Gastrocnemius medialis (tissue), 4 donors: Measurements from ENCODE around the gene LSM11.

Experiments used
- POLR2A ChIP-seq, 2 donors: fragments of 450-650 bp; IDR thresholded peaks; one replicate each; pipeline ENCODE4 v1.6.1; 2017; ENCODE audit warnings: antibody characterized with exemption in 2 of 2, mild to moderate bottlenecking in 2 of 2, moderate library complexity in 2 of 2
- TF ChIP-seq, protein P1 (sequence below), 5 experiments: fragments of 450-650 bp in 3 of 5; fragments of 200-600 bp in 2 of 5; sonication (generic) in 2 of 5; IDR thresholded peaks in 4 of 5; conservative IDR thresholded peaks in 1 of 5; 1 replicate in 4 of 5; 2 replicates in 1 of 5; pipeline ENCODE4 v1.5.1; 2016 to 2019; ENCODE audit warnings: antibody characterized with exemption in 5 of 5, mild to moderate bottlenecking in 3 of 5, moderate library complexity in 3 of 5

DNA sequence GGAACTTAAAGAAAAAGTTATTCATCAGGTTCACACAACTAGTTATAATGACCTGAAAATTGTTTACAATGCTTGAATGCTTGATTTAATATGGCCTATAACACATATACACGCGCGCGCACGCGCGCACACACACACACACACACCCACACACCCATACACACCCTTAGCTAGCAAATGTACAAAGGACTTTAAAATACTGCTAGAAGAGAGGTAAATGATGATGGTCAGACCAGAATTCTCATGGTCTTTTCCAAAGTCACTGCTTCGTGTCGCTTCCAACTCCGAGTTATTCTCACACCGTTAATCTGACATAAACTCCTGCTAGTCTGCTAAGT lies 5.9 kb downstream of the LSM11 start:
- TF ChIP-seq, protein P1, sequence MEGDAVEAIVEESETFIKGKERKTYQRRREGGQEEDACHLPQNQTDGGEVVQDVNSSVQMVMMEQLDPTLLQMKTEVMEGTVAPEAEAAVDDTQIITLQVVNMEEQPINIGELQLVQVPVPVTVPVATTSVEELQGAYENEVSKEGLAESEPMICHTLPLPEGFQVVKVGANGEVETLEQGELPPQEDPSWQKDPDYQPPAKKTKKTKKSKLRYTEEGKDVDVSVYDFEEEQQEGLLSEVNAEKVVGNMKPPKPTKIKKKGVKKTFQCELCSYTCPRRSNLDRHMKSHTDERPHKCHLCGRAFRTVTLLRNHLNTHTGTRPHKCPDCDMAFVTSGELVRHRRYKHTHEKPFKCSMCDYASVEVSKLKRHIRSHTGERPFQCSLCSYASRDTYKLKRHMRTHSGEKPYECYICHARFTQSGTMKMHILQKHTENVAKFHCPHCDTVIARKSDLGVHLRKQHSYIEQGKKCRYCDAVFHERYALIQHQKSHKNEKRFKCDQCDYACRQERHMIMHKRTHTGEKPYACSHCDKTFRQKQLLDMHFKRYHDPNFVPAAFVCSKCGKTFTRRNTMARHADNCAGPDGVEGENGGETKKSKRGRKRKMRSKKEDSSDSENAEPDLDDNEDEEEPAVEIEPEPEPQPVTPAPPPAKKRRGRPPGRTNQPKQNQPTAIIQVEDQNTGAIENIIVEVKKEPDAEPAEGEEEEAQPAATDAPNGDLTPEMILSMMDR (IDR thresholded peaks at IDR 0.05 in 4 of 5, conservative IDR thresholded peaks at IDR 0.05 in 1 of 5), result no peak
- no peak for TF ChIP-seq POLR2A (IDR thresholded peaks at IDR 0.05)
